HG03457 (cell line): ENCODE results near the gene GRK5.
A peak's percentile ranks its signal among the peaks of the same experiment; 100 is the strongest.

Experiments used
- ATAC-seq: cut with Tn5 transposase; IDR thresholded peaks from one replicate; pipeline ENCODE4 v1.9.1; 2021; ENCODE audit warnings: moderate number of reproducible peaks; ENCODE audit not compliant: unreplicated experiment

GRK5 gene

DNA sequence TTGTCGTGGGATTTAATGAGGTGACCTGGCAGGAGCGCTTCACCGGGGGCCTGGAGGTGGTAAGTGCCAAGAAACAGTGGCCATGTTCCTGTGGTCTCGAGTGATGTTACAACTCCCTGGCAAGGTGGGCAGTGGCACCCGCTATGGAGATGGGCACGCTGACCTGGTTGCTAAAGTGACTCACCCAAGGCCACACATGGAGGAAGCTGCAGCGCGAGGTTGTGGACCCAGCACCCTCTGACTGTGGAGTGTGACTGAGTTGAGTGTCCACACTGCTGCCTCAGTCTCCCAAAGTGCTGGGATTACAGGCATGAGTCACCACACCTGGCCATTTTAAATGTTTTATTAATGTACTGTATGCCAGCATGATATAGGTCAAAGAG is 261.9 kb downstream of the GRK5 start:
- ATAC-seq, result no peak

DNA sequence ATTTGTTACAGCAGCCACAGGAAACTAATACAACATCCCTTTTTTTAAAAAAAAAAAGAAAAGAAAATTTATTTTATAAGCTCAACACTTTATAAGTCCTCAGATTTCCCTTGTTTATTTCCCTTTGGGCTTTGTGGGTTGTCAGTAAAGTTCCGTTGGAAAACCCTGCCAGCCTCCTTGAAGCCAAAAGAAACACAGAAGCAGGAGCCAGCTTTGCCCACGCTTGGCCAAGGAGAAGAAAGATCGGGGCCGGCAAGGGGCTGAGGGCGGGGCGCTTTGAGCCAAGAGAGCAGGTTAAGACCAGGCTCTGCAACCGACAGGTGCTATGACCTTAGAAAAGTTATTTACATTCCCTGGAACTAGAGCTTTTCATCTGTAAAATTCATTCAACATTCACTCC is 262.5 kb downstream of the GRK5 start:
- ATAC-seq, result no peak

DNA sequence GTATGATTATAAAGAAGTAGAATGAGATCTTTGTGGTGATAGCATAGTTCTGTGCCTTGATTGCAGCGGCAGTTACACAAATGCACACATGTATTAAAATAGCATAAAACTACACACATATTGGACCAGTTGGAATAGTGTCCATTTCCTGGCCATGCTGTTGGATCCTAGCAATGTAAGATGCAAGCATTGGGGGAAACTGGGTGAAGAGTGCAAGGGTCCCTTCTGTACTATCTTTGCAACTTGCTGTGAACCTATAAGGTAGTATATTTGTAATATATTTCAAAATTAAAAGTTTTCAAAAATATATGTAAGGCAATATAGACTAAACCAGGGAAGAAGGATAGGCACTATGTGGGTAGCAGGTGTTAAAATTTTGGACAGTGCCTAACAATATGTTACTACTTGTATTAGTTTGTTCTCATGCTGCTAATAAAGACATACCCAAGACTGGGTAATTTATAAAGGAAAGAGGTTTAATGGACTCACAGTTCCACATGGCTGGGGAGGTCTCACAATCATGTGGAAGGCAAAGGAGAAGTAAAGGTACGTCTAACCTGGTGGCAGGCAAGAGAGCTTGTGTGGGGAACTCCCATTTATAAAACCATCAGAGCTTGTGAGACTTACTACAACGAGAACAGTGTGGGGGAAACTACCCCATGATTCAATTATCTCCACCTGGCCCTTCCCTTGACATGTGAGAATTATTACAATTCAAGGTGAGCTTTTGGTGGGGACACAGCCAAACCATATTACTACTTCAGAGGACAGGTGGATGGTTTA is 263.7 kb downstream of the GRK5 start:
- ATAC-seq, result no peak

- ATAC-seq, result no peak
These were observed 266.4 kb downstream of the GRK5 start for GRCh38 chr10:119473771-119474170.

GRCh38 chr10:119474606-119475005 is 267.2 kb downstream of the GRK5 start:
- ATAC-seq, result no peak

DNA sequence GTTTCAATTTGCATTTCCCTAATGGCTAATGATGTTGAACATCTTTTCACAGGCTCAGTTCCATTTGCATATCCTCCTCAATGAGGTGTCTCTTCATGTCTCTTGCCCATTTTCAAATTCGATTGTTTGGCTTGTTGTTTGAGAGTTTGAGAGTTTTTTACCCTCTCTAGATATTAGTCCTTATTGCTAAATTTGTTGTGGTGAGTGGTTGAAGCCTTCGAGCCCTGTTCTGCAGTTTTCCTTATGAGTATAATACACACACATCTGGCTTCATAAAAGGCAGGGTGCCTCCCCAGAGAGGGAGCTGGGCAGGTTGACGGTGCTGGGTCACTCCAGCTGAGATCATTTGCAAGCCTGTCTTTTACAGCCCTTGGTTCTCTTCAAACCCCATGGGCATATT is 270.1 kb downstream of the GRK5 start:
- peak; percentile 47 for ATAC-seq

GRCh38 chr10:119478111-119478802 is 270.9 kb downstream of the GRK5 start:
- ATAC-seq, result peak; percentile 70

DNA sequence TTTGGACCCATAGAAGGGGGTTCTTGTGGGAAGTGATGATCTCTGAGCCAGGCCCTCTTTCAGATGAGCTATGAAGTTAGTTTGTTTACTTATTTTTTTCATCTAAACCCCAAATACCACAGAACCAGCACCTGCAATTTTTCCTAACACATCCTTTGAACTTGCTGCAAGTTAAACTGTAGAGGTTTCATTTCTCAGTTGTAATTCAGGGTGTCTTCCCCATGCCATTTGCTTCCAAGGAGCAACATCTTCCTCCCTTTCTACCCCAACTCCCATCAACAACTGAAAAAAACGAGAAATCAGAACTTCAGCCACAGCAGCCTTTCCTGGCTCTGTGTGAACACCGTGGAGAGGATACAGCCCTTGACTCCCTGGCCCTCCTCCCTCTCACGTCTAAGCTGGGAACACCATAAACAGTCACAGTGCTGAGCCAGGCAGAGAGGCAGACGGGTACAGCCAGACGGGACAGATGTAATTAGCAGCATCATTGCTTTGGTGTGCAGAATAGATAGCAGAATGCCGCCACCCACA is 271.5 kb downstream of the GRK5 start:
- ATAC-seq, result no peak

DNA sequence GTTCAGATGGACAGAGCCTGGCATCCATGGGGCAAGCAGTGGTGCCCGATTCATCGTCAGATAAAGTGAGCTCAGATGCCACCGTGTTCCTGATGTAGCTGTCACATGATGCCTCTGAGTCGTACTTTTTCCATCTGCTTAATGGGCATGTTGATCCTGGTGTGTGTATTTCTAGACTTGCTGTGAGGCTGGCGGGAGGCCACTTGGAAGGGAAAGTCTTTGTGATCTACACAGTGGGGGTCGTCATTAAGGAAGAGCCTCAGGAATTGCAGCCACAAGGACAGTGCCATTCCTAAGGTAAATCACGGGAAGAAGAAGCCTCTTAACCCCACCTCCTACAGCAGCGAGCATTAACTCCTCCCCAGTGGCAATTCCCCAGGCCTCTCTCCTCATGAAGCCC is 272.2 kb downstream of the GRK5 start:
- ATAC-seq, result no peak

GRCh38 chr10:119480667-119481066 is 273.3 kb downstream of the GRK5 start:
- ATAC-seq, result no peak

GRCh38 chr10:119481781-119482426 is 274.5 kb downstream of the GRK5 start:
- no peak for ATAC-seq

GRCh38 chr10:119483001-119483400 is 275.6 kb downstream of the GRK5 start:
- ATAC-seq, result no peak

GRCh38 chr10:119483839-119484238 is 276.5 kb downstream of the GRK5 start:
- ATAC-seq, result no peak

DNA sequence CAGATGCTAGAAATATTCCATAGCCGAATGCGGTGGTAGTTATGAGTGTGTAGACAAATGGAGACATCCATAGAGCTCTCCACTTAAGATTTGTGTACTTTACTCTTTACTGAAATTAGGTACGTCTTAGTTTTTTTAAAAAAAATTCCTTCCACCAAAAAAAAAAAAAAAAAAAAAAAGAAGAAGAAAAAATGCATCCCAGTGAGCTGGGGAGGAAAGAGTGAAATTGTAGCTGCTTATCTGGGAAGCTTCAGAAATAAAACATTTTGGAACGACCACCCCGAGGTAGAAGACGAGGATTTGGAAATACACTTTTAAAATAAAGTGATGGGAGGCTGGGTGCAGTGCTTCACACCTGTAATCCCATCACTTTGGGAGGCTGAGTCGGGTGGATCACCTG is 281.3 kb downstream of the GRK5 start:
- ATAC-seq, result no peak

DNA sequence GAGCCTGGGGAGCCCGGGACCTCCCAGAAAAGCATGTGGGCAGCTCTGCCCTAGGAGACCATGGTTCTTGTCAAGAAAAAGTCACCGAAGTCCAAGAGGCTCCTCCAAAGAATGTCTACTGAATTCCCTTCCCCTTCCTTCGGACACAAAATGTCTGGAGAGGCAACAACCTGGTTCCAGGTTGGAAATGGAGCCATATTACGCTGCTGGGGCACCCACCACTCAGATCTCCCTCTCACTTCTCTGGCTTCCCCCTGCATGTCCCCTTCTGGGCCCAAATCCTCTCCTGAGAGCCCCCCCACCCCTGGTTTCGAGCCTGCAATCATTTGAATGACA is 282.6 kb downstream of the GRK5 start:
- no peak for ATAC-seq

- ATAC-seq, result no peak
These were observed 284.8 kb downstream of the GRK5 start for GRCh38 chr10:119491966-119492757.

DNA sequence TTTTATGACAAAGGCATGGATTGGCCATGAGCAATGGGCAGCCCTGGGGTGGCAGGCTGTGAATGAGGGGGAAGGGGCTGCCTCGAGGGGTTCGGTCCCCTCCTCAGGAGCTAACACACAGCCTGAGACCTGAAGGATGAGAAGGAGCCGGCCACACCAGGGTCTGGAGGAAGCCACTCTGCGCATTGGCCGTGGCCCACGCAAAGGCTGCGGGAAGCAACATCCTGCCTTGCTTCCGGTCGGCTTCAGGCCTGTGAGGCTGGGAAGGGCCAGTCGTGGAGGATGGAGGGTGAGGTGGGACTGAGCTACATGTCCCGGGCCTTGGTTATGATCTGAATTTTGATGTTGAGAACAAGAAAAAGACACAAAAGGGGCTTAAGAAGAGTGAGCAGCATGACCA is 285.8 kb downstream of the GRK5 start:
- no peak for ATAC-seq

DNA sequence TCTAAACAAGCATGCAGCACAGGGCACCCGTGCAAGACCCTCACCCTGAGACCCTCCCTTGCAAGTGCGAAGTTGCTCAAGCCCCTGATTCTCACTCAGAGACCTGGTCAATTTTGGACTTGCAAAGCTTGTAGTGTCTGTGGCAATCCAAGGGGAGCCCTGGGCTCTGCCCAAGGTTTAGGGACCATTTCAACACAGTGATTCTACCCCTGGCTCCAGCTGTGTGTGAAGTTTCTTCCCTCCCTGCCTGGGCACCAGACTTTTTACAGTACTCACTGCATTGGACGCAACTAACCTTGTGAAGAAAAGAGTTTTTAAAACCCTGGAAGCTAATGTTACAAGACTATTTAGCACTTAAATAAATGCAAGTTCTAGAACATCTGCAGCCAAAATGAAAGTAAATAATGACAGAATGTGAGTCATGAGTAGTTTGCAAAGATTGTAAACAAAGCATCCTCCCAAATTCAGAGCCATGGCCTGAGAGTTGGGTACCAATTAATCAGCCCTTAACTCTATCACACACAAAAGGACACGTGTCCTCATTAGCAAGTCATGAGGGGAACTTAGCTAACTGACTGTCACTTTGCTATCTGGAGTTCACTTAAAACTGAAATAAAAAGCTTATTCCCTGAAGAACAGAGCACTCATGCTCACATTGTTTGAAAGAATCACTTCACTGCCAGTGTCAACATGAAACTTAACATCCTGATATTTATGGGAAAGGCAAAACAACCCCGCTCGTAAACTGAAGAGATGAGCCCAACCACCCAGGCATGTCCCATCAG is 287.1 kb downstream of the GRK5 start:
- ATAC-seq, result no peak

- no peak for ATAC-seq
These were observed 287.7 kb downstream of the GRK5 start for GRCh38 chr10:119495021-119495505.

DNA sequence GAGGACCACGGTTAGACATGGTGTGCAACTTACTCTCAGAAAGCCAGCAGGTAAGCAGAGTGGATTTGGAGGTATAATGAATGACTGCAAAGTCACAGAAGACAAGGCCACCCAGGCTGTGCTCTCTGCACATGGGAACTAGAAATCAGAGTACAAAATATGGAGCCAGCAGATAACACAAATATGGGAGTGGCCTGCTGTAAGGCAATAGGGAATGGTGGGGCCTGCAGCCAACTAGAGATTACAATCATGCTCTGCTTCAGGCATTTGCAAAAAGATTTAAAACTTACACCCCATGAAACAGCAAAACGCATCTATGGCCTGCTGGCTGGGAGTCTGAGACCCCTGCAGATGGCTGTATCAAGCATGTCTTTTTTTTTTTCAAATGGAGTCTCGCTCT is 288.2 kb downstream of the GRK5 start:
- ATAC-seq, result no peak
